Upper lobe of left lung (tissue), 6 donors: Measurements from ENCODE around the gene MYO5B. TPM values are rescaled to one million over a fixed set of nuclear protein-coding genes. Genes with fewer than 3 reads are reported as not detected.
A peak's percentile ranks its signal among the peaks of the same experiment; 100 is the strongest.
"Not testable (repeated sequence)": the region's sequence is repeated elsewhere in the genome, so short reads cannot be mapped to it uniquely, and the experiment has no call there.

ENCODE experiments used
- ATAC-seq, 2 donors: fragments of 200-7000 bp; cut with Tn5 transposase; one replicate each; pipeline ENCODE4 v1.9.1; 2022; ENCODE audit warnings: mild to moderate bottlenecking in 2 of 2, moderate library complexity in 2 of 2; ENCODE audit not compliant: low FRiP score in 2 of 2
- DNase-seq, 2 donors: peaks; one replicate each; pipeline ENCODE4 v3.0.0-alpha.2; 2019 to 2020
- H3K27ac ChIP-seq, 4 donors: fragments of 200-600 bp; sonication (generic); one replicate each; pipeline ENCODE4 v1.5.1; 2016 to 2019
- H3K27me3 ChIP-seq, 4 donors: fragments of 200-600 bp; sonication (generic); one replicate each; pipeline ENCODE4 v1.5.1; 2017 to 2019
- H3K36me3 ChIP-seq, 4 donors: fragments of 200-600 bp; sonication (generic); one replicate each; pipeline ENCODE4 v1.5.1; 2016 to 2019
- H3K4me1 ChIP-seq, 4 donors: fragments of 200-600 bp; sonication (generic); one replicate each; pipeline ENCODE4 v1.5.1; 2018 to 2019
- H3K4me3 ChIP-seq, 4 donors: fragments of 200-600 bp; sonication (generic); one replicate each; pipeline ENCODE4 v1.5.1; 2017 to 2019; ENCODE audit warnings: mild to moderate bottlenecking in 2 of 4, moderate library complexity in 1 of 4
- H3K9me3 ChIP-seq, 4 donors: fragments of 200-600 bp; sonication (generic); one replicate each; pipeline ENCODE4 v1.5.1; 2018 to 2019
- EP300 ChIP-seq, 4 donors: sonication (generic); formaldehyde crosslinking; IDR thresholded peaks; one replicate each; pipeline ENCODE4 v1.5.1; 2017; ENCODE audit warnings: antibody characterized with exemption in 4 of 4, control low read depth in 2 of 4
- POLR2A ChIP-seq, 4 donors: fragments of 450-650 bp; IDR thresholded peaks; one replicate each; pipeline ENCODE4 v1.5.1; 2016 to 2017; ENCODE audit warnings: antibody characterized with exemption in 4 of 4, mild to moderate bottlenecking in 2 of 4
- POLR2AphosphoS5 ChIP-seq, 2 donors: sonication (generic); formaldehyde crosslinking; IDR thresholded peaks; one replicate each; pipeline ENCODE4 v1.5.1; 2017; ENCODE audit warnings: antibody characterized with exemption in 2 of 2
- WGBS, 2 donors: methylation state at CpG; one replicate each; pipeline ENCODE4 v1.1.5; 2017 to 2018; 5-methylcytosine and 5-hydroxymethylcytosine counted together
- total RNA-seq, 6 donors: library from RNA; depleted of rRNA in 4 of 6; stranded (reverse); fragments of >200 nt in 4 of 6; gene quantifications; one replicate each; pipeline versions ENCODE4 v1.1.0 to v1.2.1, GENCODE V29; 2016 to 2021
- TF ChIP-seq, protein P1 (sequence below), 6 experiments: fragments of 450-650 bp in 4 of 6; fragments of 200-600 bp in 2 of 6; sonication (generic) in 2 of 6; IDR thresholded peaks; one replicate each; pipeline ENCODE4 v1.5.1; 2016 to 2019; ENCODE audit warnings: antibody characterized with exemption in 6 of 6
- donor health status: DM: no; HTN: no; CAD: no; lungs with moderate emphysema.
- donor health status: DM: no; HTN: yes; CAD: no; lungs with severe emphysema.

The MYO5B gene
- 10 to 100 TPM; 25.4 to 95.2 (median 49.6) TPM for total RNA-seq

DNA sequence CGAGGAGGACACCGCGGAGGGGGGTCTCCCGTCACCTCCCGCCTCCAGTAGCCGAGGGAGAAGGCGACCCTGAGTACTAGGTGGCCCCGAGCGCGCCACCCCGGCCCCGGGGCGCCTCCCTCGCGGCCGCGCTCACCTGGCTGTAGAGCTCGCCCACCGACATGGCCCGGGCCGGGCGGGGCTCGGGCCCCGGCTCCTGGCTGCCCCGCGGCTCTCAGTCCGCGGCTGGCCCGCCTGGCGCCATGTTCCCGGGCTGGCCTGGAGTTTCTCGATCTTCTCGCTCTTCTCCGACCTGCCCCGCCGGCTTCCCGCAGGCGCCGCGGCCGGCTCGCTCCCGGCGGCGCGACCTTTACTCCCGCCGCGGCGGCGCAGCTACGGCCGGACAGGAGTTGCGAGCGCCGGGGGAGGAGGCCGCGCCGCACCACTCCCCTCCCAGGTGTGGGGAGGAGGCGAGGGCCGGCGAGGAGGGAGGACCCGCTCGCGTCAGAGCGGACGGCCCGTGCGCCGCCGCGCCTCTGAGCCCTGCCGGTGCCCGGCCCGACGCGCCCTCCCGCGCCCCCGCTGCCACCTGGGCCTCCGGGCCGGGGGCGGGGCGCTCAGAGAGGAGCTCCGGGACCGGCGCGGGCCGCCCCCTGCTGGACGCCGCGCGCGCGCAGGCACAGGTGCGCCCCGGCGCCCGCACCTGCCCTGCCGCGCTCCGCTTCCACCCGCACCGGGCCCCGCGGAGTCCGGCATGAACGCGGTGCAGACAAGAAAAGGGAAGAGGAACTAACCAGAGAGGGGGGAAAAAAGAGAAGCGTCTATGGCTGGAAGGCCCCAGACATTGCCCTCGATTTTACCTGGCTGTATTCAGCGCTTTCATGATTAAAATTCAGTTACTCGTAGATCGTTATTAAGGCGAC, at the start of gene MYO5B:
MYO5B (minus strand) TSS at position 517 of the 902 bp plus-strand sequence; CDS start at position 163, 354 bp downstream.
- H3K9me3 ChIP-seq = no peaks in the 10 kb centered on the region
- peak within 1 kb of the TSS; percentile 43 to 85 (median 71) for H3K27ac ChIP-seq
- peak; percentile 79 to 92 for ATAC-seq

GRCh38 chr18:50241768-50242167, 46.8 kb upstream of the MYO5B start:
- not testable (repeated sequence) for H3K27me3 ChIP-seq, H3K4me3 ChIP-seq, H3K4me1 ChIP-seq, DNase-seq, ATAC-seq, H3K9me3 ChIP-seq, H3K27ac ChIP-seq, H3K36me3 ChIP-seq
- WGBS, 2 donors = 77 to 79% methylated on average over 8 of the region's 8 CpGs

More for the DNA sequence above, at the start of gene MYO5B:
- Histone ChIP-seq H3K27me3 (peaks cover 0 to 22% (median 15%) of the 10 kb centered on the region in 4 donors), H3K4me3 (peak within 1 kb of the TSS; percentile 4 to 68 (median 59)), H3K36me3 (no peaks in the 10 kb centered on the region), H3K4me1 (peaks cover 6 to 26% (median 7%) of the 10 kb centered on the region in 4 donors)
- TF ChIP-seq EP300 (IDR thresholded peaks at IDR 0.05) (no peak), POLR2A (IDR thresholded peaks at IDR 0.05) (peak in 1 of 4 donors; percentile 72), POLR2AphosphoS5 (IDR thresholded peaks at IDR 0.05) (peak in 1 of 2 donors; percentile 14)
- TF ChIP-seq, protein P1, sequence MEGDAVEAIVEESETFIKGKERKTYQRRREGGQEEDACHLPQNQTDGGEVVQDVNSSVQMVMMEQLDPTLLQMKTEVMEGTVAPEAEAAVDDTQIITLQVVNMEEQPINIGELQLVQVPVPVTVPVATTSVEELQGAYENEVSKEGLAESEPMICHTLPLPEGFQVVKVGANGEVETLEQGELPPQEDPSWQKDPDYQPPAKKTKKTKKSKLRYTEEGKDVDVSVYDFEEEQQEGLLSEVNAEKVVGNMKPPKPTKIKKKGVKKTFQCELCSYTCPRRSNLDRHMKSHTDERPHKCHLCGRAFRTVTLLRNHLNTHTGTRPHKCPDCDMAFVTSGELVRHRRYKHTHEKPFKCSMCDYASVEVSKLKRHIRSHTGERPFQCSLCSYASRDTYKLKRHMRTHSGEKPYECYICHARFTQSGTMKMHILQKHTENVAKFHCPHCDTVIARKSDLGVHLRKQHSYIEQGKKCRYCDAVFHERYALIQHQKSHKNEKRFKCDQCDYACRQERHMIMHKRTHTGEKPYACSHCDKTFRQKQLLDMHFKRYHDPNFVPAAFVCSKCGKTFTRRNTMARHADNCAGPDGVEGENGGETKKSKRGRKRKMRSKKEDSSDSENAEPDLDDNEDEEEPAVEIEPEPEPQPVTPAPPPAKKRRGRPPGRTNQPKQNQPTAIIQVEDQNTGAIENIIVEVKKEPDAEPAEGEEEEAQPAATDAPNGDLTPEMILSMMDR (IDR thresholded peaks at IDR 0.05) = peak; percentile 47 to 93 (median 83)
- 1 to 4% methylated on average over 39 to 55 of the region's 115 CpGs for WGBS, 2 donors
- peak; percentile 84 to 95 for DNase-seq

DNA sequence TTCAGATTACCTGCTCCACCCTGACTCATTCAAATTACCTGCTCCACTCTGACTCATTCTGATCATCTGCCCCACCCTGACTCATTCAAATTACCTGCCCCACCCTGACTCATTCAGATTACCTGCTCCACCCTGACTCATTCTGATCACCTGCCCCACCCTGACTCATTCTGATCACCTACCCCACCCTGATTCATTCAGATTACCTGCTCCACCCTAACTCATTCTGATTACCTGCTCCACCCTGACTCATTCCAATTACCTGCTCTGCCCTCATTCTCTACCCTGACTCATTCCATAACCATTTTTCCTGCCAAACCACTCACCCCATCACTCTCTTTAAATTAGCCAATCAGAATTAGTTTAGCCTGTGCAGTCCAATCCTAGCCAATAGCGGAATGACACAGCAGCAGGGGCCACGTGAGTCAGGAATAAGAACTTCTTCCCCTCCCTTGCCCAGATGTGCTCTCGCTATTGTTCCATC, 45.2 kb upstream of the MYO5B start:
- no peak overlapping the region for H3K27ac ChIP-seq
- 90 to 91% methylated on average over 3 of the region's 3 CpGs for WGBS, 2 donors
- DNase-seq (no peak), ATAC-seq (no peak)
- no peaks in the 10 kb centered on the region for H3K4me1 ChIP-seq
- H3K9me3 ChIP-seq = peaks cover 0 to 9% (median 1%) of the 10 kb centered on the region in 4 donors
- H3K4me3 ChIP-seq = no peak overlapping the region
- H3K36me3 ChIP-seq = no peaks in the 10 kb centered on the region
- TF ChIP-seq EP300 (IDR thresholded peaks at IDR 0.05) = no peak
- no peak for TF ChIP-seq POLR2AphosphoS5 (IDR thresholded peaks at IDR 0.05)
- no peak for TF ChIP-seq POLR2A (IDR thresholded peaks at IDR 0.05)
- TF ChIP-seq, protein P1 (IDR thresholded peaks at IDR 0.05) = no peak
- no peaks in the 10 kb centered on the region for H3K27me3 ChIP-seq

DNA sequence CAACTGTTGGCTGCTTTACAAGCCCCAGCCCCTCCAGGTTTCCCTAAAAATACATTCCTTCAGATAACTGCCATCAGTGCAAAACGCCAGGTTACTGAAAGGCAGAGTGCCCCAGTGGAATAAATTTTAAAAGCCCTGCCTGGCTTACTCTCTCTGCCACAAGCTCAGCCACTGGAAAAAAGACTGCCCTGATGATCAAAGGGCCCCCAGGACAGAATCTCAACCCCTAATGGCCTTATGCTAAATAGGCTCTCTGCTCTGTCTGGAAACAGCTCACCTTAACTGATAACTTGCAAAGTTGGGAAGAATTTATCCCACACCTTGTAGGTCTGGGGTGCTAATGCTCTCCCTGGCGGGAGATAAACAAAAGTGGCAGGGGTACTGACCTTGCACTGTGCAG, 37.5 kb upstream of the MYO5B start:
- DNase-seq = no peak
- Histone ChIP-seq H3K27me3 (no peaks in the 10 kb centered on the region), H3K36me3 (no peaks in the 10 kb centered on the region), H3K4me1 (no peaks in the 10 kb centered on the region), H3K4me3 (no peak overlapping the region), H3K27ac (no peak overlapping the region), H3K9me3 (no peaks in the 10 kb centered on the region)
- WGBS, 2 donors = 41 to 66% methylated on average over 2 of the region's 2 CpGs
- no peak for ATAC-seq
- no peak for TF ChIP-seq POLR2A (IDR thresholded peaks at IDR 0.05)
- no peak for TF ChIP-seq POLR2AphosphoS5 (IDR thresholded peaks at IDR 0.05)
- TF ChIP-seq, protein P1 (IDR thresholded peaks at IDR 0.05) = no peak
- no peak for TF ChIP-seq EP300 (IDR thresholded peaks at IDR 0.05)

DNA sequence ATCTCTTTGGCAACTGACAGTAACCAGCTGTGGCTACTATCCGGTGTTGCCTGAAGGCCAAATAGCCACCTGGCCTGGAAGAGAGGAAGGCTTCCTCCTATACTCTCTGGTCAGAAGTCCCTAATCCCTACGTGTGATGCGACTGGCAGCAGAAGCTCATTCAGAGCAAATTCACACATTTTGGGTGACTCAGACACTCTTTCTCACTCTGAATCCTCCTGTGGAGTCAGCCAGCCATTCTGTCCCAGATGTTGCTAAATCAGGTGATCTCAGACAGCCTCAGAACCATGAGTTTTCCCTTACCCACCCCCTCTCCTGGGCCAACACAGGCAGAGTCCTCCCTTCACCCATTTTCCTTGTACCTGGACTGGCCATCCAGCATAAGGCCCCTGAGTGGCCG, 36.7 kb upstream of the MYO5B start:
- WGBS, 2 donors = 70 to 84% methylated on average over 4 of the region's 4 CpGs
- Histone ChIP-seq H3K4me1 (no peaks in the 10 kb centered on the region), H3K27ac (no peak overlapping the region), H3K27me3 (no peaks in the 10 kb centered on the region), H3K9me3 (no peaks in the 10 kb centered on the region), H3K4me3 (no peak overlapping the region), H3K36me3 (no peaks in the 10 kb centered on the region)
- ATAC-seq = peak in 1 of 2 donors; percentile 24
- TF ChIP-seq, protein P1 (IDR thresholded peaks at IDR 0.05) = no peak
- TF ChIP-seq POLR2AphosphoS5 (IDR thresholded peaks at IDR 0.05) = no peak
- no peak for TF ChIP-seq EP300 (IDR thresholded peaks at IDR 0.05)
- TF ChIP-seq POLR2A (IDR thresholded peaks at IDR 0.05) = no peak
- DNase-seq = no peak

DNA sequence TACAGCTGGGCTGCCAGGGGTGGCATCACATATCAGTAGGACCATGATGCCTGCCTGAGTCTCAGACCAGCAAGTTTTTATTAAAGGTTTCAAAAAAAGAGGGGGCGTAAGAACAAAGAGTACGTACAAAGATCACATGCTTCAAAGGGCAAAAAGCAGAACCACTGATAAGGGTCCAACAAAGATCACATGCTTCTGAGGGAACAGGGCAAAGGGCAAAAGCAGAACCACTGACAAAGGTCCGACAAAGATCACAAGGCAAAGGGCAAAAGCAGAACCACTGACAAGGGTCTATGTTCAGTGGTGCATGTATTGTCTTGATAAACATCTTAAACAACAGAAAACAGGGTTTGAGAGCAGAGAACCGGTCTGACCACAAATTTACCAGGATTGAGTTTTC, 25.3 kb upstream of the MYO5B start:
- ATAC-seq, H3K4me1 ChIP-seq, H3K4me3 ChIP-seq, H3K27me3 ChIP-seq, H3K36me3 ChIP-seq, DNase-seq, H3K27ac ChIP-seq: not testable (repeated sequence)
- 68 to 85% methylated on average over 4 of the region's 4 CpGs for WGBS, 2 donors
- H3K9me3 ChIP-seq = peaks cover 3 to 15% (median 10%) of the 10 kb centered on the region in 4 donors
